Adrenal gland (tissue), 5 donors: Measurements from ENCODE around the gene RASAL1.

Source experiments
- CTCF ChIP-seq, 6 experiments: fragments of 450-650 bp in 4 of 6; fragments of 200-600 bp in 2 of 6; sonication (generic) in 1 of 6; IDR thresholded peaks; 1 replicate in 5 of 6; 2 replicates in 1 of 6; pipeline versions ENCODE4 v1.5.1 to v1.8.0; 2016 to 2021; ENCODE audit warnings: antibody characterized with exemption in 6 of 6, mild to moderate bottlenecking in 2 of 6, moderate library complexity in 1 of 6
- POLR2A ChIP-seq, 2 donors: fragments of 450-650 bp; IDR thresholded peaks; one replicate each; pipeline ENCODE4 v1.6.1; 2017; ENCODE audit warnings: antibody characterized with exemption in 2 of 2, mild to moderate bottlenecking in 2 of 2, moderate library complexity in 1 of 2
- donor health status: DM: no; HTN: no; CAD: no.

GRCh38 chr12:113129664-113130456 is 5.7 kb downstream of the RASAL1 start:
- TF ChIP-seq CTCF (IDR thresholded peaks at IDR 0.05) (no peak), POLR2A (IDR thresholded peaks at IDR 0.05) (no peak)
